ENCODE measurements around the gene DNMT3L. TPM values are rescaled to one million over a fixed set of nuclear protein-coding genes. Genes with fewer than 3 reads are reported as not detected.
A peak's percentile ranks its signal among the peaks of the same experiment; 100 is the strongest.

DNMT3L gene
- total RNA-seq, 4 donors from 2014 or later = not detected

GRCh38 chr21:44296916-44297315 is 35.2 kb upstream of the DNMT3L start:
- Histone ChIP-seq H3K36me3 (no peaks in the 10 kb centered on the region), H3K27ac (no peak overlapping the region), H3K4me1 (peaks cover 0 to 49% (median 31%) of the 10 kb centered on the region in 4 donors), H3K27me3 (no peaks in the 10 kb centered on the region), H3K9me3 (no peaks in the 10 kb centered on the region), H3K4me3 (no peak overlapping the region)
- DNase-seq (ENCODE audit: low spot score in 2 of 2) = no peak
- no peak for TF ChIP-seq CTCF (IDR thresholded peaks at IDR 0.05)
- TF ChIP-seq POLR2A (IDR thresholded peaks at IDR 0.05) = no peak
- no peak for TF ChIP-seq EP300 (IDR thresholded peaks at IDR 0.05)
- WGBS, 2 donors = 67 to 81% methylated on average over 9 to 12 of the region's 13 CpGs

- Histone ChIP-seq H3K4me1 (peaks cover 0 to 41% (median 23%) of the 10 kb centered on the region in 4 donors), H3K4me3 (no peak overlapping the region), H3K9me3 (no peaks in the 10 kb centered on the region), H3K27ac (no peak overlapping the region), H3K27me3 (no peaks in the 10 kb centered on the region), H3K36me3 (no peaks in the 10 kb centered on the region)
- 67 to 71% methylated on average over 10 to 12 of the region's 12 CpGs for WGBS, 2 donors
- no peak for TF ChIP-seq POLR2A (IDR thresholded peaks at IDR 0.05)
- TF ChIP-seq CTCF (IDR thresholded peaks at IDR 0.05) = no peak
- no peak for TF ChIP-seq EP300 (IDR thresholded peaks at IDR 0.05)
- DNase-seq (ENCODE audit: low spot score in 2 of 2) = no peak
Observed at GRCh38 chr21:44296103-44296519, 34.4 kb upstream of the DNMT3L start.

GRCh38 chr21:44295646-44296045 is 33.9 kb upstream of the DNMT3L start:
- Histone ChIP-seq H3K9me3 (no peaks in the 10 kb centered on the region), H3K36me3 (no peaks in the 10 kb centered on the region), H3K27ac (no peak overlapping the region), H3K4me3 (no peak overlapping the region), H3K4me1 (peaks cover 0 to 36% (median 18%) of the 10 kb centered on the region in 4 donors), H3K27me3 (no peaks in the 10 kb centered on the region)
- no peak for TF ChIP-seq EP300 (IDR thresholded peaks at IDR 0.05)
- TF ChIP-seq CTCF (IDR thresholded peaks at IDR 0.05) = no peak
- TF ChIP-seq POLR2A (IDR thresholded peaks at IDR 0.05) = no peak
- DNase-seq (ENCODE audit: low spot score in 2 of 2) = no peak
- WGBS, 2 donors = 64 to 83% methylated on average over 6 to 10 of the region's 10 CpGs

- TF ChIP-seq EP300 (IDR thresholded peaks at IDR 0.05) = no peak
- TF ChIP-seq CTCF (IDR thresholded peaks at IDR 0.05) = no peak
- no peak for TF ChIP-seq POLR2A (IDR thresholded peaks at IDR 0.05)
- no peak for DNase-seq (ENCODE audit: low spot score in 2 of 2)
- Histone ChIP-seq H3K4me1 (peaks cover 0 to 35% (median 18%) of the 10 kb centered on the region in 4 donors), H3K36me3 (no peaks in the 10 kb centered on the region), H3K27me3 (no peaks in the 10 kb centered on the region), H3K9me3 (no peaks in the 10 kb centered on the region), H3K27ac (no peak overlapping the region), H3K4me3 (no peak overlapping the region)
- WGBS, 2 donors = 64 to 76% methylated on average over 12 of the region's 14 CpGs
Observed at GRCh38 chr21:44295163-44295573, 33.5 kb upstream of the DNMT3L start.

- 22 to 44% methylated on average over 11 to 25 of the region's 26 CpGs for WGBS, 2 donors
- Histone ChIP-seq H3K4me3 (no peak overlapping the region), H3K27me3 (no peaks in the 10 kb centered on the region)
Observed at GRCh38 chr21:44294391-44295162, 32.9 kb upstream of the DNMT3L start.

More at GRCh38 chr21:44294391-44295162, 32.9 kb upstream of the DNMT3L start:
- H3K9me3 ChIP-seq = no peaks in the 10 kb centered on the region
- TF ChIP-seq POLR2A (IDR thresholded peaks at IDR 0.05) = no peak
- DNase-seq (ENCODE audit: low spot score in 2 of 2) = peak; percentile 65 to 75
- H3K36me3 ChIP-seq = no peaks in the 10 kb centered on the region
- no peak overlapping the region for H3K27ac ChIP-seq
- peaks cover 0 to 35% (median 18%) of the 10 kb centered on the region in 4 donors for H3K4me1 ChIP-seq
